Duodenal mucosa (tissue), 2 donors: ENCODE measurements around the gene LEUTX.
"Not testable (repeated sequence)": the region's sequence is repeated elsewhere in the genome, so short reads cannot be mapped to it uniquely, and the experiment has no call there.

Source experiments
- H3K27ac ChIP-seq: one replicate; pipeline ENCODE4 v1.7.0; 2013; ENCODE audit warnings: low read depth, low read length
- H3K27me3 ChIP-seq, 2 donors: one replicate each; pipeline ENCODE4 v1.7.0; 2013; ENCODE audit warnings: low read length in 2 of 2, control low read depth in 1 of 2; ENCODE audit not compliant: insufficient read depth in 2 of 2, control insufficient read depth in 1 of 2
- H3K36me3 ChIP-seq, 2 donors: one replicate each; pipeline ENCODE4 v1.7.0; 2013; ENCODE audit warnings: low read length in 2 of 2, control low read depth in 1 of 2; ENCODE audit not compliant: insufficient read depth in 2 of 2, control insufficient read depth in 1 of 2
- H3K4me1 ChIP-seq, 2 donors: one replicate each; pipeline ENCODE4 v1.7.0; 2013; ENCODE audit warnings: low read length in 2 of 2, control low read depth in 1 of 2; ENCODE audit not compliant: insufficient read depth in 2 of 2, control insufficient read depth in 1 of 2
- H3K4me3 ChIP-seq, 2 donors: one replicate each; pipeline ENCODE4 v1.7.0; 2013; ENCODE audit warnings: low read length in 2 of 2, low read depth in 1 of 2
- H3K9ac ChIP-seq, 2 donors: one replicate each; pipeline ENCODE4 v1.7.0; 2013; ENCODE audit warnings: low read length in 2 of 2, low read depth in 1 of 2
- H3K9me3 ChIP-seq, 2 donors: one replicate each; pipeline ENCODE4 v1.7.0; 2013; ENCODE audit warnings: low read length in 2 of 2, control low read depth in 1 of 2; ENCODE audit not compliant: control insufficient read depth in 1 of 2

LEUTX gene

DNA sequence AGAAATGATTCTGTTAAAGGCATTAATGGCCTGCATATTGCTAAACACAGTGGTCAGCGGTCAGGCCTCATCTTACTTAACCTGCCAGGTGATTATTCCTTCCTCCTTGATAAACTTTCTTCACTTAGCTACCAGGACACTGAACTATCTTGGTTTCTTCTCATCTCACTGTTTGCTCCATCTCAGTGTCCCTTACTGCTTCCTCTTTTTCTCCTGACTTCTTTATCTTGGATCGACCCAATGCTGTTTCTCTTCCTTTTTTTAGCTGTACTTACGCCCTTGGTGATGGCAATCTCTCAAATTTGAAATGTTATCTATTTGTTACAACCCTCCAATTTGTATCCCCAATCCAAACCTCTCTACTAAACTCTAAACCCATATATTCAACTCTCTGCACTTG, 33.0 kb upstream of the LEUTX start:
- no peak overlapping the region for H3K27ac ChIP-seq
- H3K9ac ChIP-seq, result no peak overlapping the region
- no peaks in the 10 kb centered on the region for H3K4me1 ChIP-seq
- H3K27me3 ChIP-seq, result no peaks in the 10 kb centered on the region
- H3K9me3 ChIP-seq, result no peaks in the 10 kb centered on the region
- H3K36me3 ChIP-seq, result no peaks in the 10 kb centered on the region
- no peak overlapping the region for H3K4me3 ChIP-seq

DNA sequence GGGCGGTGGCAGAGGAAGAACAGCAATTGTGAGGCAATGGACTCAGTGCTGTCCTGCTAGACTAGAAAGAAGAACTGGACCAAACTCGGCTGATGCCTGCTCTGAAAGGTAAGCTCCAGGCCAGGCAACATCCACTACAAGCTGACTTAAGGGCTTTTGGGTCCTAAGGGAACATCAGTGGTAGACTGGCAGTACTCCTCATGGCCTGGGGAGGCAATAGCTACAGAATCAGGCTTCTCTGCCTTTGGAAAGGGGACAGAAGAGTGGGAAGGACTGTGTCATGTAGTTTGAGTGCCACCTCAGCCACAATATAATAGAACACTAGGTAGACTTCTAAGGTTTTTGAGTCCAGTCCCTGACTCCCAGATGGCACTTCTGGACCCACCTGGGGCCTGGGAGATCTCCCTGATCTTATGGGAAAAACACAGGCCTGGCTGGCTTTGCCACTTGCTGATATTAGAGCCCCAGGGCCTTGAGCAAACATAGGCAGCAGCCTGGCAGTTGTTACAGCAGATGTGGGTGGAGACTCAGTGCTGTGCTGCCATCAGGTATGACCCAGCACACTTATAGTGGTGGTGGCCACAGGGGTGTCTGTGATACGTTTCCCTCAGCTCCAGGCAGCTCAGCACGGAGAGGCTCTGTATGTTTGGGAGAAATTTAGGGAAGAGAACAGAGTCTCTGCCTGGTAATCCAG, 31.7 kb upstream of the LEUTX start:
- Histone ChIP-seq H3K27ac (no peak overlapping the region), H3K9me3 (no peaks in the 10 kb centered on the region), H3K9ac (no peak overlapping the region), H3K4me3 (no peak overlapping the region), H3K27me3 (no peaks in the 10 kb centered on the region), H3K36me3 (no peaks in the 10 kb centered on the region), H3K4me1 (no peaks in the 10 kb centered on the region)

DNA sequence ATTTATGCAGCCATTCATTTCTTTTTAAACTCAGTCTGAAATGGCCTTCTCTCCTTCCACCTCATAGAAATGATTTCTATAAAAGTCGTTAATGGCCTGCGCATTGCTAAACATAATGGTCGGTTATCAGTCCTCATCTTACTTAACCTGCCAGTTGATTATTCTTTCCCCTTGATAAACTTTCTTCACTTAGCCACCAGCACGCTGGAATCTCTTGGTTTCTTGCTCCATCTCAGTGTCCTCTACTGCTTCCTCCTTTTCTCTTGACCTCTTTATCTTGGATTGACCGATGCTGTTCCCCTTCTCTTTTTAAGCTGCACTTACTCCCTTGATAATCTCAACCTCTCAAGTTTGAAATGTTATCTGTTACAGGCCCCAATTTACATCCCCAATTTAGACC, 28.7 kb upstream of the LEUTX start:
- Histone ChIP-seq H3K27me3 (no peaks in the 10 kb centered on the region), H3K36me3 (no peaks in the 10 kb centered on the region)

DNA sequence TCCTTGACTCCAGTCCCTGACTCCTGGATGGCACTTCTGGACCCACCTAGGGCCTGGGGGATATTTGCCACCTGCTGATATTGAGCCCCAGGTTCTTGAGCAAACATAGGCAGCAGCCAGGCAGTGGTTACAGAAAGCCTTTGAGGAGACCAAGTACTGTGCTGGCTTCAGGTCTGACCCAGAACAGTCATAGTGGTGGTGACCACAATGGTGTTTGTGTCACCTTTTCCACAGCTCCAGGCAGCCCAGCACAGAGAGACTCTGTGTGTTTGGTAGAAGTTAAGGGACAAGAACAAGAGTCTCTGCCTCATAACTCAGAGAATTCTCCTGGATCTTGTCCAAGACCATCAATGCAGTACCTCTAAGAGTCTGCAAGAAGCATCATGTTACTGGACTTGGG, 26.3 kb upstream of the LEUTX start:
- Histone ChIP-seq H3K4me1 (no peaks in the 10 kb centered on the region), H3K4me3 (no peak overlapping the region), H3K27me3 (no peaks in the 10 kb centered on the region), H3K9ac (no peak overlapping the region), H3K36me3 (no peaks in the 10 kb centered on the region), H3K27ac (no peak overlapping the region), H3K9me3 (no peaks in the 10 kb centered on the region)

More for the DNA sequence above, 28.7 kb upstream of the LEUTX start:
- no peak overlapping the region for H3K4me3 ChIP-seq
- no peaks in the 10 kb centered on the region for H3K9me3 ChIP-seq
- no peaks in the 10 kb centered on the region for H3K4me1 ChIP-seq
- no peak overlapping the region for H3K27ac ChIP-seq
- H3K9ac ChIP-seq, result no peak overlapping the region

DNA sequence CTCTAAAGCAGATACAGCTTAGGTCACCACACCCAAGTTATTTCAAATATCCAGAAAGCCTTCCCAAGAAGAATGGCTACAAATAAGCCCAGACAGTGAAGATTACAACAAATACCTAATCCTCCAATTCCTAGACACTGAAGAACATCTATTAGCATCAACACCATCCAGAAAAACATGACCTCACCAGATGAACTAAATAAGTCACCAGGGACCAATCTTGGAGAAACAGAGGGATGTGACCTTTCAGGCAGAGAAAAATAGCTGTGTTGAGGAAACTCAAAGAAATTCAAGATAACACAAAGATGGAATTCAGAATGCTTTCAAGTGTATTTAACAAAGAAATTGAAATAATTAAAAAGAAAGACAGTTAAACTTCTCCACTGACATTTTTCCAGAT, 25.9 kb upstream of the LEUTX start:
- Histone ChIP-seq H3K36me3 (no peaks in the 10 kb centered on the region), H3K9me3 (no peaks in the 10 kb centered on the region), H3K9ac (no peak overlapping the region), H3K4me1 (no peaks in the 10 kb centered on the region), H3K4me3 (no peak overlapping the region), H3K27ac (no peak overlapping the region), H3K27me3 (no peaks in the 10 kb centered on the region)

DNA sequence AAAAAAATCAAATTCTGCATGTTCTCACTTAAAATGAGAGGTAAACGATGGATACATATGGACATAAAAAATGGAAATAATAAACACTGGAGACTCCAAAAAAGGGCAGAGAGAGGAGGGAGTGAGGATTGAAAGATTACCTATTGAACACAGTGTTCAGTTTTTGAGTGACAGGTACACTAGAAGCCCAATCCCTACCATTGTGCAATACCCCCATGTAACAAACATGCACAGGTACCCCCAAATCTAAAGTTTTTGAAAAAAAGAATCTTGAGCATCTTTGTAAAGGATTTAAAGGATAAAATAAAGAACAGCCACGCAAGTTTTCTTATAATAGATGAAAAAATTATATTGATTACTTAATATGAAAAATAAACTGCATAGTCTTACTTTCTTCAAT, 24.1 kb upstream of the LEUTX start:
- no peak overlapping the region for H3K27ac ChIP-seq
- no peak overlapping the region for H3K9ac ChIP-seq
- no peaks in the 10 kb centered on the region for H3K4me1 ChIP-seq
- H3K4me3 ChIP-seq, result no peak overlapping the region
- no peaks in the 10 kb centered on the region for H3K27me3 ChIP-seq
- no peaks in the 10 kb centered on the region for H3K36me3 ChIP-seq
- no peaks in the 10 kb centered on the region for H3K9me3 ChIP-seq

DNA sequence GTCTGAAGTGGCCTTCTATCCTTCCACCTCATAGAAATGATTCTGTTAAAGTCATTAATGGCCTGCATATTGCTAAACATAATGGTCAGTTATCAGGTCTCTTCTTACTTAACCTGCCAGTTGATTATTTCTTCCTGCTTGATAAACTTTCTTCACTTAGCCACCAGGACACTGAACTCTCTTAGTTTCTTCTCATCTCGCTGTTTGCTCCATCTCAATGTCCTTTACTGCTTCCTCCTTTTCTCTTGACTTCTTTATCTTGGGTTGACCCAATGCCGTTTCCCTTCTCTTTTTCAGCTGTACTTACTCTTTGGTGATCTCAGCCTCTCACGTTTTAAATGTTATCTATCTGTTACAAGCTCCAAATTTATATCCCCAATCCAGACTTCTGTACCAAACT, 23.7 kb upstream of the LEUTX start:
- H3K4me1 ChIP-seq, result no peaks in the 10 kb centered on the region
- H3K4me3 ChIP-seq, result no peak overlapping the region
- no peaks in the 10 kb centered on the region for H3K27me3 ChIP-seq
- H3K27ac ChIP-seq, result no peak overlapping the region
- H3K9ac ChIP-seq, result no peak overlapping the region
- H3K9me3 ChIP-seq, result no peaks in the 10 kb centered on the region
- no peaks in the 10 kb centered on the region for H3K36me3 ChIP-seq

DNA sequence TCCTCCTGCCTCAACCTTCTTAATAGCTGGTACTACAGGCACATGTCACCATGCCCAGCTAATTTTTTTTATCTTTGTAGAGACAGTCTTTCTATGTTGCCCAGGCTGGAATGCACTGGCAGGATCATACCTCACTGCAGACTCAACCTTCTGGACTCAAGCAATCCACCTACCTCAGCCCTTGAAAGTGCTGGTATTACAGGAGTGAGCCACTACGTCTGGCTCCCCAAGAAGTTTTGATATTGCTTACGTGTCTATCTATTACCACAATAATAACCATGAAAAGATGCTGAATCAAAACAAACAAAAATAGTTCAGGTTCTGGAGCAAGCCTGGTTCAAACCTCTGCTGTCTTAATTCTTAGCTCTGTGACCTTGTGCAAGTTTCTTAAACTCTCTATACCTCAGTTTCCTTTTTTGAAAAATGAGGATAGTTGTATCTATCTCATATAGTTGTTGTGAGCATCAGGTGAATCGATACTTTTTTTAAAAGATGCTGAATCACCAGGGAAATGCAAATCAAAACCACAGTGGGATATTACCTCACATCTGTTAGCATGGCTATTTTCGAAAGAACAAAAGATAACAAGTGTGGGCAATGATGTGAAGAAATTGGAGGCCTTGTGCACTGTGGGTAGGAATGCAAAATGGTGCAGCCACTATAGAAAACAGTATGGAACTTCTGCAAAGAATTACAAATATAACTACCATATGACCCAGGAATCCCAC, 19.0 kb upstream of the LEUTX start:
- H3K9ac ChIP-seq, result no peak overlapping the region
- H3K27me3 ChIP-seq, result no peaks in the 10 kb centered on the region
- no peaks in the 10 kb centered on the region for H3K36me3 ChIP-seq
- no peak overlapping the region for H3K4me3 ChIP-seq
- no peaks in the 10 kb centered on the region for H3K9me3 ChIP-seq
- H3K4me1 ChIP-seq, result no peaks in the 10 kb centered on the region
- no peak overlapping the region for H3K27ac ChIP-seq

DNA sequence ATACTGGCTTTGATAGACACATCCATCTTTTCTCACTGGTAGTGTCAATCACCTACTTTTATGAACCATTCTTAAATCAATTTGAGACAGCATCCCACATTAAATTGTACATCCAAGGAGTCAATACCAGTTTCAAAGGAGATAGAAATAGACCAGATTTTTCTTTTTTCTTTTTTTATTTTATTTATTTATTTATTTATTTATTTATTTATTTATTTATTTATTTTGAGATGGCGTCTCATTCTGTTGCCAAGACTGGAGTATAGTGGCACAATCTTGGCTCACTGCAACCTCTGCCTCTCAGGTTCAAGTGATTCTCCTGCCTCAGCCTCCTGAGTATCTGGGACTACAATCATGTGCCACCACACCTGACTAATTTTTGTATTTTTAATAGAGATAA, 16.8 kb upstream of the LEUTX start:
- H3K36me3 ChIP-seq, H3K9me3 ChIP-seq, H3K9ac ChIP-seq, H3K4me3 ChIP-seq, H3K27ac ChIP-seq, H3K4me1 ChIP-seq, H3K27me3 ChIP-seq: not testable (repeated sequence)

DNA sequence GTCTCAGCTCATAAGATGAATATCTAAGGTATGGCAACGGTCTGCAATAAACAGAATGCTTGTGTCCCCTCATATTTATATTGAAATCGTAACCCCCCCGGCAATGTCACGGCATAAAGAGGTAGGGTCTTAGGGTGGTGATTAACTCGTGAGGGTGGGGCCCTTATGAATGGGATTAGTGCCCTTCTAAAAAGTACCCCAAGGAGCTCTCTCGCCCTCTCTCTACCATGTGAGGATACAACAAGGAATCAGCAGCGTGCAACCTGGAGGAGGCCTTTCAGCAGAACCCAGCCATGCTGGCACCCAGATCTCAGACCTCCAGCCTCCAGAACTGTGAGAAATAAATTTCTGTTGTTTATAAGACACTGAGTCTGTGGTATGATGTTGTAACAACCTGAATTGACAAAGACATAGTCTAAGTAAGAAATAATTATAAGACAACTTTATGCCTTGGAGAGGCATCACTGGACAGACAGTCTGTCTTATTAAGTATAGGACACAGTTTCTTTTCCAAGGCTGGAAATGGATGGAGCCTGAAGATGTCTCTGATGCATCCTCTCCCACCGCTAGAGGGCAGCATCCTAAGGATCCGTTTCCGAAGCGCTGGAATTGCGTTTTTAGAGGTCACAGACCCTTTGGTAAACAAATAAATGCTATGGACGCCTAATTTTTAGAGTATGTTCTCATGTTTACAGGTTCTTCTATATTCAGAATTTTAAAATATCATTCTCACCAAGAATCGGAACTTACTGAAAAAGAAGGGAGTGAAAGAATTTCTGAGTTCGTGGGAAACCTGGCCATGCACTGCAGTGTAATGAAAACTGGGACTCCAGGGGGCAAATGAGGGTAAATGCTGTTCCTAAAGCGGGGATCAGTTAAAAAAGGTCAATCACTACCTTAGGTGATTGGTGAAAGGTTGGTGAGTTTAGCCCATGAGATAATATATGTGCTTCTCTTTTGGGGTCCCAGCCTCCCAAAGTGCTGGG, 13.3 kb upstream of the LEUTX start:
- no peaks in the 10 kb centered on the region for H3K4me1 ChIP-seq
- no peak overlapping the region for H3K27ac ChIP-seq
- no peaks in the 10 kb centered on the region for H3K27me3 ChIP-seq
- H3K9ac ChIP-seq, result no peak overlapping the region
- peaks cover 0 to 5% of the 10 kb centered on the region in 2 donors for H3K9me3 ChIP-seq
- no peak overlapping the region for H3K4me3 ChIP-seq
- no peaks in the 10 kb centered on the region for H3K36me3 ChIP-seq
